ENCODE data around the gene HCN3.
"Not testable (repeated sequence)": the region's sequence is repeated elsewhere in the genome, so short reads cannot be mapped to it uniquely, and the experiment has no call there.

The HCN3 gene

DNA sequence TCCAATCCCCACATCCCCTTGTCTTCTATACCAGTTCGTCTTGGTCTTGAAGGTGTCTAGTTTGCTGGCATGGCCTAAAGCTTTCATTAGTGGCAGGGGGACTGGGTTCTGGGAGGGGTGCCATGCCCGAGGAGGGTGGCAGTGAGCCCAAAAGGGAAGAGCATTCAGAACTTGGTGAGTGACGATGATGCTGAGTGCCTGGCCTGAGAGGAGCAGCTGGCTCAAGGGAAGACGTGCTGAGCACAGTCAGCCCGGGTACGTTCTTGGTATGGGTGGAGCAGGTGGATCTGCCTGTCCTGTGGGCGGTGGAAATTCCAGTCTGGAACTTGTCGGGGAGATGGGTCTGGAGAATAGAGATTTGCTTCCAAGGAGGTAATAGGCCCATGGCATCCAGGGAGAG, 36.0 kb downstream of the HCN3 start:
- DNase-seq (ENCODE audit: low spot score), result no peak

DNA sequence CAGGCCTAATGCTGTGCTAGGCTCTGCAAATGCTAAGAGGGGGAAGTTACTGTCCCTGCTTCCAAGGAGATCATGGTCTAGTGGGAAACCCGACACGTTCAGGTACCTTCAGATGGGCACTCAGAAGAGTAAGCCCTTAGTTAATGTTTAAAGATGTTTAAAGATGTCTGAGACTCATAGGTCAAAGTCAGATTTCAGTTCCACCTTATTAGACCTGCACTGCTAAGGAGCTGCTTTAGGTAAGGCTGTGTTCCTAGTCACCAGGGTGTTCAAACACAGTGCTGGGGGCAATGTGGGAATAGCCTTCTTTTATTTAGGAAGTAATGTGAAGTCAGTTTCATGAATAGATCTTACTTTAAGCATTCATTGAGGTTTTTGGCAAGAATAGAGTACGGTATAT, 39.7 kb downstream of the HCN3 start:
- DNase-seq (ENCODE audit: low spot score), result no peak

DNA sequence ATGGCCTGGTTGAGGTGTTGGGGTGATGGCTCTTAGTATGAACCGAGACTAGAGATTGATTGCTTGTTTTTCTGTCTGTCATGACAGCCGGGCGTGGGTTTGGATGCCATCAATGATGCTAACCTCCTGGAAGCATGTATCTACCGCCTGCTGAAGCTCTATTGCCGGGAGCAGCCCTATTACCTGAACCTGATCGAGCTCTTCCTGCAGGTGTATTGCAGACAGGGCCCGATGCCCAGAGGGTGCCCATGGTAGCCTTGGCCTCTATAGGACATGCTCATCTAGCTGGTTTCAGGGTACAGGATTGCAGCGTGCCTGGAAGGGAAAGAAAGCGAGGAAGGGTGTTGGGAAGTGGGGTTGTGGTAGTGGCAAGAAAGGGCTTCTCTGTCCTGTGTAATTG, 40.8 kb downstream of the HCN3 start:
- no peak for DNase-seq (ENCODE audit: low spot score)

DNA sequence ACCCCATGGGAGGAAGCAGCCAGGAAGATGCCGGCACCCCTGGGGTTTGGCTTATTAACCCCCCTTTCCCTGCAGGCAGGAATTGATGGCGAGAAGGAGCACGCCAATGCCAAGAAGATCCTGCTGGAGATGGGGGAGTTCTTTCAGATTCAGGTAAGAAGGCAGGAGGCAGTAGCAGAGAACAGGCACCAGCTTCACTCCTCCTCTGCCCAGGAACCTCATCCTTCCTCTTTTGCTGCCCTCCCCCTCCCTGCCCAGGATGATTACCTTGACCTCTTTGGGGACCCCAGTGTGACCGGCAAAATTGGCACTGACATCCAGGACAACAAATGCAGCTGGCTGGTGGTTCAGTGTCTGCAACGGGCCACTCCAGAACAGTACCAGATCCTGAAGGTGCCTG, 42.3 kb downstream of the HCN3 start:
- DNase-seq (ENCODE audit: low spot score), result no peak

DNA sequence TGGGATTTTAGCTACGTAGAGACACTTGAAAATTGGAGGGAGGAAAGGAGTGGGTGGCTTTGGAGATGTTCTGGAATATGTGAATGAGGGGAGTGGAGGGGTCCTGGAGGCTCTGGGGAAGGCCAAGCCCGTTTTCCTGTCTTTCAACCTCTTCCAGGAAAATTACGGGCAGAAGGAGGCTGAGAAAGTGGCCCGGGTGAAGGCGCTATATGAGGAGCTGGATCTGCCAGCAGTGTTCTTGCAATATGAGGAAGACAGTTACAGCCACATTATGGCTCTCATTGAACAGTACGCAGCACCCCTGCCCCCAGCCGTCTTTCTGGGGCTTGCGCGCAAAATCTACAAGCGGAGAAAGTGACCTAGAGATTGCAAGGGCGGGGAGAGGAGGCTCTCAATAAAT, 43.0 kb downstream of the HCN3 start:
- no peak for DNase-seq (ENCODE audit: low spot score)

DNA sequence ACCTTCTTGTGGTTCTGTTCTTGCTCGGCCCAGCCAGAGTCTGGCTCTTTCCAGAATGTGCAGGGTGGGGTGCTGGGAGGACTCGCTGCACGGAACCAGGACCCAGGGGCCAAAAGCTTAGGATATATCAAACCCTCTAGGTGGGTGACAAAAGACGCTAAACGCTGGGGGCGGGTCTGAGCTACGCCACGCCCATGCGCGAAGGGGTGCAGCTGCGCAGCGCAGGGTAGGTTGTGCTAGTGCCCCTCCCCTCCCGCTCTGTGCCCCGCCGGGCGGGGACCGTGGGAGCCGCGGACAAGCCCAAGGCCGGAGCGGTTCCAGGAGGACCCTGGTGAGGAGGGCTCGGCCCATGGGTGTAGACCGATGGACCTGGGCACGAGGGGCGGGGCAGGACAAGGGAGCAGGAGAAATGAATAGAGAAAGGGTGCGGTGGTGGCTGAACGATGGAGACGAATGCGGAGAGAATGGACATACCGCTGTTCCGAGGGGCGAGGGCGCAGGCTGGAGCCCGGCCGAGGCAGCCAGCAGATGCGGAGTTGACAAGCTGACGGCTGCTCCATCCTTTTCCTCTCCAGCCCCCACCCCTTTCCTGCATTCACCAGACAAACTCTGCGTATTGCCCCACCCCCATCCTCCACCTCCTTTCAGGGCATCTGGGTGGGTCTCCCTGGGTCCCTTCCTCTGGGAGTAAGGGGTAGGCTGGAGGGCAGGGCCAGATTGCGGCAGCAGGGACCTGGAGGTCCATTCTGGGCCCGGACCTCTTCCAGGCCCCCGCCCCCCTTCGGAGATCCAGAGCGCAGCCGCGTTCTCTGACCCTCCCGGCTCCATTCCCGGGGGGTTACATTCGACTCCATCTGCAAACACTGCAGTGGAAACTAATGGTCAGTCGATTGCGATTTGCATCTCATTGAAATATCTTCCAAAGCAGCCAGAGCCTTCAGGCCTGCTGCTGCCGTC, 43.7 kb downstream of the HCN3 start, which contains the start of gene RUSC1:
Gene RUSC1 (plus strand): TSS at position 234 of the 957 bp plus-strand sequence. CDS start 880 bp downstream, outside the sequence.
- DNase-seq (ENCODE audit: low spot score), result no peak

DNA sequence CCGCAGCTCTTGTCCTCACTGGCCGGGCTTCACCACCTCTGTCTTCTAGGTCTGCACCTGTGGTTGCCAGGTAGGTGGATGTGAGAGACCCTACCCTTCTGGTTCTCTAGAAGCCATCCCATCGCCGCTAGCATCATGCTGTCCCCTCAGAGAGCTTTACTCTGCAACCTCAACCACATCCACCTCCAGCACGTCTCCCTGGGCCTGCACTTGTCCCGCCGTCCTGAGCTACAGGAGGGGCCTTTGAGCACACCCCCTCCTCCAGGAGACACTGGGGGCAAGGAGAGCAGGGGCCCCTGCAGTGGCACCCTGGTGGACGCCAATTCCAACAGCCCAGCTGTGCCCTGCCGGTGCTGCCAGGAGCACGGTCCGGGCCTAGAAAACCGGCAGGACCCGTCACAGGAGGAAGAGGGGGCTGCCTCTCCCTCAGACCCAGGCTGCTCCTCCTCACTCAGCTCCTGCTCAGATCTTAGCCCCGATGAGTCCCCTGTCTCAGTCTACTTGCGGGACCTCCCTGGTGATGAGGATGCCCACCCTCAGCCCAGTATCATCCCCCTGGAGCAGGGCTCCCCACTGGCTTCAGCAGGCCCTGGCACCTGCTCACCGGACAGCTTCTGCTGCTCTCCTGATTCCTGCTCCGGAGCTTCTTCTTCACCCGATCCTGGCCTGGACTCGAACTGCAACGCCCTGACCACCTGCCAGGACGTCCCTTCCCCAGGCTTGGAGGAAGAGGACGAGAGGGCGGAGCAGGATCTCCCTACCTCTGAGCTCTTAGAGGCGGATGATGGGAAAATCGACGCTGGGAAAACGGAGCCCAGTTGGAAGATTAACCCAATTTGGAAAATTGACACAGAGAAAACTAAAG, 44.6 kb downstream of the HCN3 start:
- no peak for DNase-seq (ENCODE audit: low spot score)

DNA sequence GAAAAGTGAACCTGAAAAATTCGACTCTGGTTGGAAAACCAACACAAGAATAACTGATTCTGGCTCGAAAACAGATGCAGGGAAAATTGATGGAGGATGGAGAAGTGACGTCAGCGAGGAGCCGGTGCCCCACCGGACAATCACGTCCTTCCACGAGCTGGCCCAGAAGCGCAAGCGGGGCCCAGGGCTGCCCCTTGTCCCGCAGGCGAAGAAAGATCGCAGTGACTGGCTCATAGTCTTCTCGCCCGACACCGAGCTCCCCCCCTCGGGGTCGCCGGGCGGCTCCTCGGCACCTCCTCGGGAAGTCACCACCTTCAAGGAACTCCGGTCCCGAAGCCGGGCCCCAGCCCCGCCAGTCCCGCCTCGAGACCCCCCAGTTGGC, 45.3 kb downstream of the HCN3 start:
- no peak for DNase-seq (ENCODE audit: low spot score)

DNA sequence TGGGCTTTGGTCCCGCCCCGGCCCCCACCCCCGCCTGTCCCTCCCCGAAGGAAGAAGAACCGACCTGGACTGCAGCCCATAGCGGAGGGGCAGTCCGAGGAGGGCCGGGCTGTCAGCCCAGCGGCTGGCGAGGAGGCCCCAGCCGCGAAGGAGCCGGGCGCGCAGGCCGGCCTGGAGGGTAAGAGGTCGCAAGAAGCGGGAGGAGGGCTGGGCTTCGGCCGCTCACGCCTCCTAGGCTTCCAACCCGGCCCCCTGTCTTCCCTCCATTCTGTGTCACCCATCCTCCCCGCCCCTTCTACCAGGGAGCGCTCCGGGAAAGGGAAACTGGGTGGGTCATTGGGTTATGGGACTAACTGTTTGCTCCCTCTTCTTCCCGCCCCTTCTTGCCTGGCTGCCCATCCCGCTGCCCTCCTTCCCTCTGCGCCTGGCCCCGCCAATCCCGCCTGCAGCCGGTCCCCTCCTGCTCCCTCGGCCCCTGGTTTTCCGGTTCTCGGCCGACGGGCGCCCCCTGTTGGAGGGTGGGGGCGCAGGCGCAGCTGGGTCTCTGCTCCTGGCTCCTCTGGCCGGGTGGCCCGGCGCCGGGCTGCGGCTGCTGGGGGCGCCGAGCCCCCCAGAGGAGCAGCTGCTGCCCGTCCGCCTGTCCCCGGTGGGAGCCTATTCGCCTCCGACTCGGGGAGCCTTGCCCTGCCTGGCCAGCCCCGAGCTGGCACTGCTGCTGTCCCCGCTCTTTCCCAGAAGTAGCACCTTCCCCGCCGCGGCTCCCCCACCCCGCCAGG, 45.9 kb downstream of the HCN3 start:
- peak; percentile 98 for DNase-seq (ENCODE audit: low spot score)

DNA sequence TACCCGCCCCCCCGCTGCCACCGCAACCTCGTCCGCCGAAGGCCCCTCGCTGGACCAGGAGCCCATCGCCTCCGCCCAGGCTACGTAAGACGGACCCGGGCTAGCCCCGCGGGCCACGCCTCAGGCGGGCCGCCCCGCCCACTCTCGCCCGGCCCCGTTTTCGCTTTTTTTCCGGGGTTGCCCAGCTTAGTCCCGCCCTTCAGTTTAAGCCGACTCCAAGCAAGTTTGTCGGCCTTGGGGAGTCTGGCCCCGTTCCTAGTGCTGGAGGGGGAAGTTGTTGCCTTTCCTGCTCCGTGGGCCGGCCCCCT, 46.4 kb downstream of the HCN3 start:
- DNase-seq (ENCODE audit: low spot score), result peak; percentile 91

DNA sequence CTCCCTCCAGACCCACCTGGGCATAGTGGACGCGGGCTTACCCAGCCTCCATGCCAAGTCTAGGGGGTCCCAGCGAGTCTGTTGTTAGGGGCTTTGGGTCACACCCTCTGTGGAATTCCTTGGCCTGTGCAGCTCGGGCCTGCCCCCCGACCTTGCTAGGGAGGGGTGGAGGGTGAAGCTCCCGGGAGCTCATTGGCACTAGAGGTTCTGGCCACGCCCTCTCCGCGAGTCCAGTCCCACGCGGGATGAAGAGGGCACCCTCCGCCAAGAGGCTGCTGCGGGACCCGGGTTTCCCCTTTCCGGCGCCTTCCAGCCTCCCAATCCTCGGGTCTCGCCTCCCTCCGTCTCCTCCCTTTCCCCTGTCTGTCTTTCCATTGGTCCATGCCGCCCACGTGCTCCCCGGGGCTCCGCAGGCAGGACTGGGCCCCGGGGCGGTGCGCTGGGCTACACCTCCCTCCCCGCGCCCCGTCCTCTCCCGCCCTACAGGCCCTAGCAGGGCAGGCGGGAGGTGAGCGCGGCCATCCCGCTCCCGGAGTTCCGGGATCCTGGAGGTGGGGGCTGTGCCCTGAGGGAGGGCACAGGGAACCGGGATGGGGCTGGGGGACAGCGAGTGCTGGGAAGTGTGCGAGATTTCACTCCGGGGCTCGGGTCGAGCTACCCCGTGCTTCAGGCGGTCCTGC, 46.9 kb downstream of the HCN3 start:
- peak; percentile 99 for DNase-seq (ENCODE audit: low spot score)

DNA sequence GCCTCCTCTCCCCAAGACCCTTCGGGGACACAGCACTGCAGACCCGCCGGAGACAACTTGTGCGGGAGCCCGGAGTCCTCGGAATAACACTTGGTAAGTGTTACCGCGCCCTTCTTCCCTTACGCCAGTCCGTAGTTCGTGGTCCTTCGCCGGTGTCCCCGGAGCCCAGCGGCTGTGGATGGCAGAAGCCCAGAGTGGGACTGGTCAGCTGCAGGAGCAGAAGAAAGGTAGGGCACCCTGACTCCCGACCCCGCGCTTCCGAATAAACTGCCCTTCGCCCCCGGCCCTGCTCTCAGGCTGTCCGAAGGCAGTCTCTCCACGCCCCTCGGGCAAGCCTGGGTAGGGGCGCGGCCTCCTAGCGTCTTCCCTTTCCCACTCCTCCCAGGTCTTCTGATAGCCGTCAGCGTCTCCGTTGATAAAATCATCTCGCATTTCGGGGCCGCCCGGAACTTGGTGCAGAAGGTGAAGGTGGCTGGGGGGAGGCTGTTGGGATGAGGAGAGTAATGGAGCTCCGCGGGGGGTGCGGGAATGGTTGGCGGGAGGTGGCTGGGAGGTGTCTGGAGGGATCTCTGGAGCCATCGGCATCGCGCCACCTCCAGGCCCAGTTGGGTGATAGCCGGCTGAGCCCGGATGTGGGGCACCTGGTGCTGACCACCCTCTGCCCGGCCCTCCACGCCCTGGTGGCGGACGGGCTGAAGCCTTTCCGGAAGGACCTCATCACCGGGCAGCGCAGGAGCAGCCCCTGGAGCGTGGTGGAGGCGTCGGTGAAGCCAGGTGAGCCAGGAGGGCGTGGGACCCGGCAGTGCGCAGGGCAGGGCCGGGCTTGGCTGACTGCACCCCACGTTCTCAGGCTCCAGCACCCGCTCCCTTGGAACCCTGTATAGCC, 47.7 kb downstream of the HCN3 start:
- peak; percentile 84 for DNase-seq (ENCODE audit: low spot score)

DNA sequence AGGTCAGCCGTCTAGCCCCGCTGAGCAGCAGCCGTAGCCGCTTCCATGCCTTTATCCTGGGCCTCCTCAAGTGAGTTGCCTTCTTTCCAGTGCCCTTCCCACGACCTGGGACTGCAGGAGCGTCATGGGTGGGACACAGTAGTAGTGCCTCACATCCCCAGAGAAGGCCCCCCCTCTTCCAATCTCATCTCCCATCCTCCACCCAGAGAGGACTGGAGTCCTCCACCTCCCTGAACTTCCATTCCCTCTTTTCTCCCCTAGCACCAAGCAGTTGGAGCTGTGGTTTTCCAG, 48.3 kb downstream of the HCN3 start:
- DNase-seq (ENCODE audit: low spot score), result no peak

DNA sequence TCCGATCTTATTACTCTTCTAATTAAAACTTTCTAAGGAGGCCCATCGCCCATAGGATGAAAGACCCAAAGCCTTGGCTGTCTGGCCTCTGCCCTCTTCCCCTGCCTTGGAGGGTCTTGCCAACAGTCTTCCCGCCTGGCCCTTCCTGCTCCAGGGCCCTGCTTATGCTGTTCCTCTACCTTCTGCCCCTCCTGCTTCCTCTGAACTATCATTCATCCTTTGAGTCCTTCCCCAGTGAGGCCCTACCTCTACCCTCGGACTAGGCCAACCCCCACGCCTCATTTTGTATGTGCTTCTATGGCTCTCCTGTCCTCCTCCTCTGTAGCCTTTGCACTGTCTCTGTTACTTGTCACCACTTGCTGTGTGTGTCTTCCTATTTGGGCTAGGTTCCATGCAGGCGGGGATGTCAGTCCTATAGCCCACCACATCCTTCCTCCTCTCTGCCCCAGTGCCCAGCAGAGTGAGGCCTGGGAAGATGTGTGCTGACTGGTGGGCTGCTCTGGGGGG, 48.8 kb downstream of the HCN3 start:
- DNase-seq (ENCODE audit: low spot score), result no peak

DNA sequence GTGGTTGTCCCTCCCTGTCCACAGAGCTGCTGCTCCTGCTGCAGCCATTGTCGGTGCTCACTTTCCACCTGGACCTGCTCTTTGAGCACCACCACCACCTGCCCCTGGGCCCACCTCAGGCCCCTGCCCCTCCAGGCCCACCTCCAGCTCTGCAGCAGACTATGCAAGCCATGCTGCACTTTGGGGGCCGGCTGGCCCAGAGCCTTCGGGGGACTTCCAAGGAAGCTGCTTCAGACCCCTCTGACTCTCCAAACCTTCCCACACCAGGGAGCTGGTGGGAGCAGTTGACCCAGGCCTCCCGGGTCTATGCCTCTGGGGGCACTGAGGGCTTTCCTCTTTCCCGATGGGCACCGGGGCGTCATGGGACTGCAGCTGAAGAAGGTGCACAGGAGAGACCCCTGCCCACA, 49.4 kb downstream of the HCN3 start:
- DNase-seq (ENCODE audit: low spot score), result no peak

DNA sequence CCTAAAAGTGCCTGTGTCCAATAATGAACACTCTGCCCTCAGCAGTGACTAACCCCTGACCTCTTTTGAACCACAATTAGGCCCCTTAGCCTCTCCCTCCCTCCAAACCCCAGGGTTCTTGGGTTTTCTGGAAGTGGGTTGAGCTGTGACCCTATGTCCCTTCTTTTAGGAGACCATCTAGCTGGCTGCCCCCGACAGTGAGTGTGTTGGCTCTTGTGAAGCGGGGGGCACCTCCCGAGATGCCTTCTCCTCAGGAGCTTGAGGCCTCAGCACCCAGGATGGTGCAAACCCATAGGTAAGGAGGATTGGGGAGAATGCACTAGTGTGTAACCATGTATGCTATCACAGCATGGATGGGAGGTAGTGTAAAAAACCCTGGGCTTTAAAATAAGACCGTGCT, 50.7 kb downstream of the HCN3 start:
- no peak for DNase-seq (ENCODE audit: low spot score)

DNA sequence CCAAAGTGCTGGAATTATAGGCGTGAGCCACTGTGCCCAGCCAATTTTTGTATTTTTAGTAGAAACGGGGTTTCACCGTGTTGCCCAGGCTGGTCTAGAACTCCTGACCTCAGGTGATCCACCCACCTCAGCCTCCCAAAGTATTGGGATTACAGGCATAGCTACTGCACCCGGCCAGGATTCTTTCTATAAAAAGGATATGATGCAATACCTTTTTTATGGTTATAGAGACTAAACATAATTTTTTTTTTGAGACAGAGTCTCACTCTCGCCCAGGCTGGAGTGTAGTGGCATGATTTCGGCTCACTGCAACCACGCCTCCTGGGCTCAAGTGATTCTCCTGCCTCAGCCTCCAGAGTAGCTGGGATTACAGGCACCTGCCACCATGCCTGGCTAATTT, 51.6 kb downstream of the HCN3 start:
- DNase-seq (ENCODE audit: low spot score), result not testable (repeated sequence)

DNA sequence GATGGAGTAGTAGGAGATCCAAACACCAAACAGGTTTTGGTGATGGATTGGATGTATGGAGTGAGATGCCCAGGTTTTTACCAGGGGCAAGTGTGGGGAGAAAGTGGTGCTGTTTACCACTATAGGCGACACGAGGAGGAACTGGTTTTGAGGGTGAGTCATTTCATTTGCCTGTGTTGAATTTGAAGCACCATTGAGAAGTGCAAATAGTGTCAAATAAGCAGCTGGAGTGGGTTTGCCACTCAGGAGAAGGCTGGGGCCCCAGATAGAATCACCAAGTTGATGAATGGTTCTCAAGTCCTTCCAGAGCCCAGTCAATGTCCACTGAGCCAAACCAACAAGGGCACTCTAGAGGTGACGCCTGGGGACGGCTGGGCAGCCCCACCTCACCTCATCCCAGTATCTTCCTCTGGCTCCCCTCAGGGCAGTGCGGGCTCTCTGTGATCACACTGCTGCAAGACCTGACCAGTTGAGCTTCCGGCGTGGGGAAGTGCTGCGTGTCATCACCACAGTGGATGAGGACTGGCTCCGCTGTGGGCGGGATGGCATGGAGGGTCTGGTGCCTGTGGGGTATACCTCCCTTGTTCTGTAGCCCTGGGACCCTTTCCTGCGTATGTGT, 52.8 kb downstream of the HCN3 start:
- no peak for DNase-seq (ENCODE audit: low spot score)

DNA sequence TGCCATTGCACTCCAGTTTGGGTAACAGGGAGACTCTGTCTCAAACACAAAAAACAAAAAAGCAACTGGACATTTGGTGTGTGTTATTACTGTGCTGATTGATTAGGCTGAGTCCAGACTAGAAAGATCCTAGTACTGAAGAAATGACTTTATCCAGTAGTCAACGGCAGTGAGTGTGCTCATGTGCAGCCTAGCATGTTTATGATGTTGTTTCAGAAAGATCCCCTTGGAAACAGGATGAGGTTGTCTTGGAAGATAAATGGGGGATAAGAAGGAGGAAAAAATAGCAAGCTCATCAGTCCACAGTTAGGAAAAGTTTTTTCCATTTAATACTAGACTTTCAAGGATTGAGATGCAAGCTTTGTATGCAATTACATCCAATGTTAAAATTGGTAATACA, 57.7 kb downstream of the HCN3 start:
- no peak for DNase-seq (ENCODE audit: low spot score)
